OCI-LY1 (cell line): ENCODE data around the gene INSYN2A.

Experiments
- CTCF ChIP-seq: fragments of 200-600 bp; sonication (generic), shearing (Covaris generic); IDR thresholded peaks from 2 replicates; pipeline ENCODE4 v1.5.1; 2017; ENCODE audit warnings: mild to moderate bottlenecking, antibody characterized with exemption, low read length, moderate library complexity, mixed read lengths
- EZH2 ChIP-seq: fragments of 200-600 bp; sonication (generic), shearing (Covaris generic); IDR thresholded peaks from 2 replicates; pipeline ENCODE4 v1.8.0; 2017; ENCODE audit warnings: borderline replicate concordance, mixed run types, mild to moderate bottlenecking, antibody characterized with exemption, low read length, moderate library complexity, mixed read lengths

- TF ChIP-seq CTCF (no peak), EZH2 (no peak)
Measured at GRCh38 chr10:127157089-127157488, 39.3 kb downstream of the INSYN2A start.
